Right kidney (tissue), 1 donor: ENCODE data around the gene ODF2L.
"Not testable (repeated sequence)": the region's sequence is repeated elsewhere in the genome, so short reads cannot be mapped to it uniquely, and the experiment has no call there.

Source experiments
- DNase-seq: peaks from one replicate; pipeline ENCODE4 v3.0.0-alpha.2; 2016

The ODF2L gene

GRCh38 chr1:86388777-86389176 lies 7.3 kb downstream of the ODF2L start:
- DNase-seq, result no peak

GRCh38 chr1:86387916-86388627 lies 8.1 kb downstream of the ODF2L start:
- DNase-seq, result no peak

GRCh38 chr1:86382878-86383277 lies 13.2 kb downstream of the ODF2L start:
- no peak for DNase-seq

- DNase-seq, result no peak
Observed at GRCh38 chr1:86381223-86381622, 14.9 kb downstream of the ODF2L start.

GRCh38 chr1:86380257-86380861 lies 15.8 kb downstream of the ODF2L start:
- DNase-seq, result no peak

- no peak for DNase-seq
Observed at GRCh38 chr1:86378813-86379212, 17.3 kb downstream of the ODF2L start.

GRCh38 chr1:86377341-86377740 lies 18.8 kb downstream of the ODF2L start:
- no peak for DNase-seq

GRCh38 chr1:86375688-86376087 lies 20.4 kb downstream of the ODF2L start:
- DNase-seq, result no peak

GRCh38 chr1:86370601-86371022 lies 25.5 kb downstream of the ODF2L start:
- DNase-seq, result no peak

GRCh38 chr1:86365896-86366295 lies 30.2 kb downstream of the ODF2L start:
- DNase-seq, result no peak

GRCh38 chr1:86362807-86363206 lies 33.3 kb downstream of the ODF2L start:
- no peak for DNase-seq

GRCh38 chr1:86357796-86358195 lies 38.3 kb downstream of the ODF2L start:
- DNase-seq, result no peak

GRCh38 chr1:86356247-86356646 lies 39.9 kb downstream of the ODF2L start:
- DNase-seq, result no peak

GRCh38 chr1:86352086-86352485 lies 44.0 kb downstream of the ODF2L start:
- DNase-seq, result no peak

- not testable (repeated sequence) for DNase-seq
Observed at GRCh38 chr1:86350230-86350629, 45.9 kb downstream of the ODF2L start.

- DNase-seq, result no peak
Observed at GRCh38 chr1:86346388-86346787, 49.7 kb downstream of the ODF2L start.

GRCh38 chr1:86345042-86345441 lies 51.1 kb downstream of the ODF2L start:
- no peak for DNase-seq

GRCh38 chr1:86339906-86340305 lies 56.2 kb downstream of the ODF2L start:
- no peak for DNase-seq

- no peak for DNase-seq
Observed at GRCh38 chr1:86339014-86339812, 56.9 kb downstream of the ODF2L start.

- no peak for DNase-seq
Observed at GRCh38 chr1:86335916-86336315, 60.2 kb downstream of the ODF2L start.

- no peak for DNase-seq
Observed at GRCh38 chr1:86325264-86325663, 70.9 kb downstream of the ODF2L start.

- DNase-seq, result no peak
Observed at GRCh38 chr1:86324130-86324822, 71.8 kb downstream of the ODF2L start.

GRCh38 chr1:86322241-86322640 lies 73.9 kb downstream of the ODF2L start:
- DNase-seq, result no peak
